Suprapubic skin (tissue), 4 donors: ENCODE data around the gene OR10H2. TPM values are rescaled to one million over a fixed set of nuclear protein-coding genes. Genes with fewer than 3 reads are reported as not detected.

Experiments
- DNase-seq, 2 donors: peaks; one replicate each; pipeline ENCODE4 v3.0.0-alpha.2; 2019; ENCODE audit warnings: low spot score in 2 of 2
- H3K27ac ChIP-seq: fragments of 200-600 bp; sonication (generic); one replicate; pipeline ENCODE4 v1.5.1; 2019
- H3K27me3 ChIP-seq: fragments of 200-600 bp; sonication (generic); one replicate; pipeline ENCODE4 v1.5.1; 2019
- H3K36me3 ChIP-seq: fragments of 200-600 bp; sonication (generic); one replicate; pipeline ENCODE4 v1.5.1; 2019
- H3K4me1 ChIP-seq: fragments of 200-600 bp; sonication (generic); one replicate; pipeline ENCODE4 v1.5.1; 2019
- H3K4me3 ChIP-seq: fragments of 200-600 bp; sonication (generic); one replicate; pipeline ENCODE4 v1.5.1; 2019; ENCODE audit warnings: mild to moderate bottlenecking
- H3K9me3 ChIP-seq: fragments of 200-600 bp; sonication (generic); one replicate; pipeline ENCODE4 v1.5.1; 2019
- CTCF ChIP-seq, 2 donors: fragments of 200-600 bp in 1 of 2; fragments of 450-650 bp in 1 of 2; sonication (generic) in 1 of 2; IDR thresholded peaks; one replicate each; pipeline ENCODE4 v1.5.1; 2016 to 2019; ENCODE audit warnings: antibody characterized with exemption in 2 of 2, mild to moderate bottlenecking in 1 of 2, moderate library complexity in 1 of 2
- EP300 ChIP-seq: sonication (generic); formaldehyde crosslinking; IDR thresholded peaks from one replicate; pipeline ENCODE4 v1.6.1; 2017; ENCODE audit warnings: antibody characterized with exemption
- POLR2A ChIP-seq, 2 donors: fragments of 450-650 bp; IDR thresholded peaks; one replicate each; pipeline ENCODE4 v1.6.1; 2017; ENCODE audit warnings: antibody characterized with exemption in 2 of 2, mild to moderate bottlenecking in 2 of 2, moderate library complexity in 2 of 2
- POLR2AphosphoS5 ChIP-seq, 3 donors: sonication (generic); formaldehyde crosslinking; IDR thresholded peaks; one replicate each; pipeline ENCODE4 v1.6.1; 2017; ENCODE audit warnings: antibody characterized with exemption in 3 of 3
- WGBS: methylation state at CpG from one replicate; pipeline ENCODE4 v1.1.5; 2018; 5-methylcytosine and 5-hydroxymethylcytosine counted together
- total RNA-seq, 4 donors: library from RNA; depleted of rRNA; stranded (reverse); fragments of >200 nt; gene quantifications; one replicate each; pipeline ENCODE4 v1.1.0, GENCODE V29; 2016

OR10H2 gene
- total RNA-seq, 4 donors from 2014 or later, result not detected

GRCh38 chr19:15737722-15738121 lies 9.9 kb downstream of the OR10H2 start, which contains the start of gene OR10H3:
Gene OR10H3, plus strand, starts transcription at chr19:15737985. Its CDS starts 3,408 bp downstream, at chr19:15741393.
- peaks cover 5% of the 10 kb centered on the region for H3K9me3 ChIP-seq
- no peak for DNase-seq
- 65% methylated on average over 4 of the region's 4 CpGs for WGBS
- no peaks in the 10 kb centered on the region for H3K27me3 ChIP-seq
- TF ChIP-seq EP300 (no peak), POLR2AphosphoS5 (IDR thresholded peaks at IDR 0.05) (no peak), CTCF (IDR thresholded peaks at IDR 0.05) (no peak), POLR2A (IDR thresholded peaks at IDR 0.05) (no peak)
- no peak within 1 kb of the TSS for H3K27ac ChIP-seq
- H3K36me3 ChIP-seq, result no peaks in the 10 kb centered on the region
- no peak within 1 kb of the TSS for H3K4me3 ChIP-seq
- H3K4me1 ChIP-seq, result no peaks in the 10 kb centered on the region

GRCh38 chr19:15740785-15741184 lies 13.0 kb downstream of the OR10H2 start:
- TF ChIP-seq CTCF (IDR thresholded peaks at IDR 0.05) (no peak), EP300 (no peak), POLR2A (IDR thresholded peaks at IDR 0.05) (no peak), POLR2AphosphoS5 (IDR thresholded peaks at IDR 0.05) (no peak)
- 71% methylated on average over 1 of the region's 1 CpG for WGBS
- Histone ChIP-seq H3K27me3 (peaks cover 16% of the 10 kb centered on the region), H3K9me3 (peaks cover 5% of the 10 kb centered on the region), H3K4me1 (no peaks in the 10 kb centered on the region), H3K36me3 (no peaks in the 10 kb centered on the region), H3K4me3 (no peak overlapping the region), H3K27ac (no peak overlapping the region)
- no peak for DNase-seq

GRCh38 chr19:15748239-15748638 lies 20.4 kb downstream of the OR10H2 start:
- 74% methylated on average over 2 of the region's 2 CpGs for WGBS
- Histone ChIP-seq H3K9me3 (no peaks in the 10 kb centered on the region), H3K27ac (no peak overlapping the region), H3K27me3 (peaks cover 47% of the 10 kb centered on the region), H3K4me1 (no peaks in the 10 kb centered on the region), H3K4me3 (no peak overlapping the region), H3K36me3 (no peaks in the 10 kb centered on the region)
- TF ChIP-seq CTCF (IDR thresholded peaks at IDR 0.05) (no peak), POLR2A (IDR thresholded peaks at IDR 0.05) (no peak), EP300 (no peak), POLR2AphosphoS5 (IDR thresholded peaks at IDR 0.05) (no peak)
- no peak for DNase-seq

- WGBS, result 70% methylated on average over 2 of the region's 2 CpGs
- H3K9me3 ChIP-seq, result no peaks in the 10 kb centered on the region
Measured at GRCh38 chr19:15758379-15758778, 30.6 kb downstream of the OR10H2 start.

More at GRCh38 chr19:15758379-15758778, 30.6 kb downstream of the OR10H2 start:
- Histone ChIP-seq H3K4me1 (peaks cover 3% of the 10 kb centered on the region), H3K27ac (no peak overlapping the region), H3K27me3 (peaks cover 38% of the 10 kb centered on the region), H3K36me3 (no peaks in the 10 kb centered on the region), H3K4me3 (no peak overlapping the region)
- TF ChIP-seq POLR2A (IDR thresholded peaks at IDR 0.05) (no peak), EP300 (no peak), POLR2AphosphoS5 (IDR thresholded peaks at IDR 0.05) (no peak), CTCF (IDR thresholded peaks at IDR 0.05) (no peak)
- no peak for DNase-seq
